GM21367 (cell line): ENCODE data around the gene TMEM147.

ENCODE experiments used
- ATAC-seq: cut with Tn5 transposase; IDR thresholded peaks from one replicate; pipeline ENCODE4 v1.9.1; 2021; ENCODE audit not compliant: unreplicated experiment

The TMEM147 gene

DNA sequence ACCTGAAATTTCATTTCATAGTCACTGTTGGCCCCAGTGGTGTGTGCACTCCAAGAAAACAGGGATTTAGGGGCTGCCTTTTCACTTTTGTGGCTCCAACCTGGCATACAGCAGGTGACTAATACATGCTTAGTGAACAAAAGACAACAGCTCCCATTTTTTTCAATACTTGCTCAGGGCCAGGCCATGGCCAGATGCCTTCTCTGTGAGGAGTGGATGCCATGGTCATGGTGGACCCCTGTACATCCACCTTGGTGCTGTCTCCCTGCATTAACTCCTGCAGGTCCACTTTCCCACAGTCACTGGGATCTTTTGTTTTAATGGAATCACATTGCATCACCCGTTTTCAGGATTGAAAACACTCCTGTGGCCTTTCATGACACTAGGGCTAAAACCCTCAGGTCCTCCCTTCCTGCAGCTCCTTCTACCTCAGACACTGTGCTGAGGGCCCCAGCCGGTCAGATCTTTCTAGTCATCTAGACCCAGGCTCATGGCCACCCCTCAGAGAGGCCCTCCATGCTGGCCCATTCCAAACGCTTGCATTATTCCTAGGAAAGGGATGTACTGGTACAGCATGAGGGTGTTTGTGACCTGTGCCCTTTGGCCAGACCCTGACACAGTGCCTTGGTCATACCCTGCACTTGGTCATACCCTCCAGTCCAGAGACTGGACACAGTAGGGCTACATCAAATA, 1.2 kb upstream of the TMEM147 start:
- no peak for ATAC-seq

GRCh38 chr19:35545855-35546381, 492 bp downstream of the TMEM147 start:
- ATAC-seq = peak; percentile 22

GRCh38 chr19:35546532-35546931, 1.1 kb downstream of the TMEM147 start:
- ATAC-seq = no peak

GRCh38 chr19:35549174-35549788, 3.9 kb downstream of the TMEM147 start:
- ATAC-seq = no peak

- no peak for ATAC-seq
Measured at GRCh38 chr19:35549879-35550523, 4.6 kb downstream of the TMEM147 start.

GRCh38 chr19:35551091-35551810, 5.8 kb downstream of the TMEM147 start:
- ATAC-seq = no peak

DNA sequence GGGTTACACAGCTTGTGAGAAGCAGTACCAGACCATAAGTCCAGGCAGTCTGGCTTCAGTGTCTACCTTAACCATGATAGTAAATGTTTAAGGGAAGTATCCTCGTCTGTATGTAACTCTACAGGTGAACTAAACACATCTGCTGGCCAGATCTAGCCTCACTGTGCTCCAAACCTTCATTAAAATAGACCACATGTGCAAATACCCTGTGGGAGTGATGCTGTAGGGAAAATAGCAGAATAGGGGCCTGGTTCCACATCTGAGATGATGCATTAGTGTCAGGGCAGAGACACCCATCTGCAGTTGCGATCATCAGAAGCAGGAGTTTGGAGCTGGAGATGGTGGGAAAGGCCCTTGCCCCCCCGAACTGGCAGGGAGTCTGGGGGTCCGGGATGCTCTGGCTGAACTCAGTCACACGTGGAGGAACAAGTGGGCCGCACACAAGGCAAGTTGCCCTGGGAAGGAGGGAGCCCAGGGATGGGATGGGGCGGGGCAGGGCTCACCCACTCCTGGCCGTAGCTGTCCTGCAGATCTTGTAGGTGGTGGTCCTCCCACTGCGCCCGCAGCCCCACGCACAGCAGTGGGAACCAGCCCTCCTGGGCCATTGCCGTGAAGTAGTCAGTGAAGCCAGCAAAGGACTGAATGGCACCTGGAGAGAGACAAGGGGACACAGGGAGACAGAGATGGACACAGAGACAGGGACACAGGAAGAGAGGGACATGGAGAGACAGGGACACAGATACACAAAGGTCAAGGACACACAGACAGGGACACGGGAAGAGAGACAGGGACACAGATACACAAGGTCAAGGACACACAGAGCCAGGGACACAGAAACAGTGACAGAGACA, 7.3 kb downstream of the TMEM147 start:
- ATAC-seq = no peak

- ATAC-seq = no peak
Measured at GRCh38 chr19:35553385-35554000, 8.1 kb downstream of the TMEM147 start.

GRCh38 chr19:35554076-35554475, 8.7 kb downstream of the TMEM147 start:
- ATAC-seq = no peak

DNA sequence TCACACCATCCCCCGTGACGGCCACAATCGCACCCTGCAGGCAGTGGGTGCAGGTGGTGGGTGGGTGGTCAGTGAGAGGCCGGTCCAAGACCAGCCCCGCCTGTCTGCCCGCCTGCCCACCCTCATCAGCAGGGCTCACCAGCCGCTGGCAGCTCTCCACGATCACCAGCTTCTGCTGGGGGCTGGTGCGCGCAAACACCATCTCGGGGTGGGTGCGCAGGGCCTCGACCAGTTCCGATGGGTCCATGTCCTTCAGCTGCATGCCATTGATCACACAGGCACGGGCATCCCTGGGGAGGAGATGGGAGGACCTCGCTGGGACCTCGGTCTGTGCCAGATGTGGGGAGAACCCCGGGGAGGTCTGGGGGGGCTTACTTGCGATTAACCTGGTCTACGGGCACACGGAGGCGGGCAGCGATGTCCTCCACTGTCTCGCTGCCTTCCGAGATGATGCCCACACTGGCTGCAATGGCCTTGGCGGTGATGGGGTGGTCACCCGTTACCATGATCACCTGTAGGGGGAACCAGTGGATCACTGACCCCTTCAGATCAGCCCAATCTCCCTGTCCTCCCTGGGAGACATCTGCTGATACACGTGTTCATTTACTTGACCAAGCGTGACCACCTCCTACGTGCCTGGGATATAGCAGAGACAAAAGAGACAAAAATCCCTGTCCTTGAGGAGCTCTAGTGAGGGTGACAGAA, 10.0 kb downstream of the TMEM147 start:
- ATAC-seq = no peak

DNA sequence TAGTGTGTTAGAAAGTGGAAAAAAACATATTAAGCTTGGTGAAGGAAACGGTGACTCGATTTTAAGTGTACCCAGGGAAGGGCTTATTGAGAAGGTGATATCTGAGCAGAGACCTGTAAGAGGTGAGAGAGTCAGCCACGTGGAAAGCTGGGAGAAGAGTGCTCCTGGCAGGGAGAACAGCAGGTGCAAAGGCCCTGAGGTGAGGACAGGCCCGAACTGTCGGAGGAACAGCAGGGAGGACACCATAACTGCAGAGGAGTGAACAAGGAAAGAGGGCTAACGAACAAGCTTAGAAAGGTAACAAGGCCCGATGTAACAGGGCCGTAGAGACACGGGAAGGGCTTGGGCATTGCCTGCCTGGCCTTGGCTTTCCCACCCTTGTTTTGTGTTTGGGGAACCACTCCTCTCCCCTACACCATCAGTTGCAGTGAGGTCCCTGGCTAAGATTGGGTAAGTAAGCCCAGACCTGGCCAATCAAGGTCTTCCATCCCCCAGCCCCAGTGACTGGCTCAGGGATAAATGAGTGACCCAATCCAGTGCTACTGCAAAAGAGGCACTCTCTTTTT, 10.7 kb downstream of the TMEM147 start:
- ATAC-seq = no peak

DNA sequence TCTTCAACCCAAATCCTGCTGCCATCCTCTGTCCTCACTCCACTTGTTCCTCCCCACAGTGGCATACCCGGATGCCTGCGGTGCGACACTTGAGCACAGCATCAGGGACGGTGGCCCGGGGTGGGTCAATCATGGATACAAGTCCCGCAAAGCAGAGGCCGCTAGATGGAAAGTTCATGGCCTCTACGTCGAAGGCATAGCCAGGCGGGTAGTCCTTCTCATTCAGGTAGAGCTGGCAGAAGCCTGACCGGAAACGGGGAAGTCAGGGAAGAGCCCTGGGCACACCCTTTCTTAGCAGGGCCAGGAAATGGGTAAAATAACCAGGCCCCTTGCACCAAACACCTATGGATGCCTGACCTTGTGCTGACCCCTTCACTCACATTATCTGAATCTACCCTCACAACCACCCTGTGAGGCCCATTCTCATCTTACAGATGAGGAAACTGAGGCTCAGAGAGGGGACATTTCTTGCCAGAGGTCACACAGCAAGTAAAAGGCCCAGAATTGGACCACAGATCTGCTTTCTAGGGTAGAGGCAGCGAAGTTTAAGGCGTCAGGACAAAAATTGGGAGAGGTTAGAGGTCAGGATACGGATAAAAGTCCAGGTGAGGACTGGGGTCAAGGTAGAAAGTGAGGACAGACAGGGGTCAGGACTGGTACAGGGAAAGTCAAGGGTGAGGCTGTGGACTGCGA, 11.6 kb downstream of the TMEM147 start:
- ATAC-seq = no peak

- no peak for ATAC-seq
Measured at GRCh38 chr19:35557539-35558399, 12.3 kb downstream of the TMEM147 start.

GRCh38 chr19:35558400-35559280, 13.2 kb downstream of the TMEM147 start:
- no peak for ATAC-seq

- ATAC-seq = no peak
Measured at GRCh38 chr19:35559281-35559659, 13.8 kb downstream of the TMEM147 start.

GRCh38 chr19:35559781-35560180, 14.4 kb downstream of the TMEM147 start:
- ATAC-seq = no peak

DNA sequence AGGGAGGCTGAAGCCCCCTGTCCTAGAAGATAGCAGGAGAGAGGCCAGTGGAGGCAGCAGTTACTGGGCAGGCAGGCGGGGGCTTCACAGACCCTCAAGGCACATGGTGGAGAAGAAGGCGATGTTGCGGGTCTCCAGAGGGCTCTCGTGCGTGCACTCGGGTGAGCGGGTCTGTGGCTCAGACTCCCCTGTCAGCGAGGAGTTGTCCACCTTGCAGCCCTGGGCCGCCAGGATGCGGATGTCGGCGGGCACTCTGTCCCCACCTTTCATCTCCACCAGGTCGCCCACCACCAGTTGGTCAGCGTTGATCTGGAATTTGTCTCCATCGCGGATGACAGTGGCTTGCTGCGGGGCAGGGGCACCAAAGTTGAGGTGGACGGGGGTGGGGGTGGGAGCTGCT, 14.8 kb downstream of the TMEM147 start:
- ATAC-seq = no peak
